H1 (cell line): ENCODE results near the gene TWIST2. TPM values are rescaled to one million over a fixed set of nuclear protein-coding genes. Genes with fewer than 3 reads are reported as not detected.

Source experiments
- CTCF ChIA-PET: fragments of 300-600 bp; sonication (Branson Sonifier 250); formaldehyde crosslinking; loops from one replicate; lab custom pipeline; 2021; ENCODE audit not compliant: partially characterized antibody; lab: Charles Lee
- POLR2A ChIA-PET: fragments of 300-600 bp; sonication (Branson Sonifier 250); formaldehyde crosslinking; loops from one replicate; lab custom pipeline; 2021; ENCODE audit warnings: inconsistent platforms; ENCODE audit not compliant: partially characterized antibody; lab: Charles Lee
- DNase-seq, 2 experiments: peaks; one replicate each; pipeline versions ENCODE4 v3.0.0 to v3.0.0-alpha.2; 2010 to 2022; ENCODE audit warnings: low spot score in 2 of 2, low read depth in 1 of 2, mixed read lengths in 1 of 2
- FAIRE-seq: peaks from 2 replicates; lab custom pipeline; 2011; peaks lifted over from hg19 to GRCh38; lab: Jason Lieb, UNC
- H2AFZ ChIP-seq: 2 replicates; pipeline ENCODE4 v1.8.1; 2012; ENCODE audit warnings: low read length, inconsistent platforms
- H2AK5ac ChIP-seq: 2 replicates; pipeline ENCODE4 v1.6.1; 2013; ENCODE audit warnings: low read depth, low read length
- H2BK120ac ChIP-seq: replicated peaks from 2 replicates; pipeline ENCODE3; 2013; ENCODE audit warnings: low read depth, low read length, inconsistent platforms
- H2BK12ac ChIP-seq: 2 replicates; pipeline ENCODE4 v1.6.1; 2013; ENCODE audit warnings: low read depth, low read length
- H2BK15ac ChIP-seq: 2 replicates; pipeline ENCODE4 v1.6.1; 2013; ENCODE audit warnings: low read length
- H2BK20ac ChIP-seq: 2 replicates; pipeline ENCODE4 v1.6.1; 2013; ENCODE audit warnings: low read length
- H2BK5ac ChIP-seq: 2 replicates; pipeline ENCODE4 v1.6.1; 2013; ENCODE audit warnings: low read depth, low read length
- H3K14ac ChIP-seq: 2 replicates; pipeline ENCODE4 v1.6.1; 2013; ENCODE audit warnings: inconsistent platforms; ENCODE audit not compliant: insufficient read length
- H3K18ac ChIP-seq: 2 replicates; pipeline ENCODE4 v1.6.1; 2013; ENCODE audit warnings: low read length; ENCODE audit errors: extremely low read depth
- H3K23ac ChIP-seq: 2 replicates; pipeline ENCODE4 v1.6.1; 2013; ENCODE audit warnings: inconsistent platforms; ENCODE audit not compliant: insufficient read length
- H3K23me2 ChIP-seq: 2 replicates; pipeline ENCODE4 v1.6.1; 2013; ENCODE audit warnings: low read depth, low read length
- H3K27ac ChIP-seq: 2 replicates; pipeline ENCODE4 v1.6.1; 2011; ENCODE audit warnings: low read depth, low read length, inconsistent platforms
- H3K27me3 ChIP-seq, 4 experiments: replicated peaks in 1 of 4; 1 replicate in 1 of 4; 2 replicates in 3 of 4; pipeline versions ENCODE4 v1.6.1 to v1.8.1; 2011 to 2013; ENCODE audit warnings: low read length in 3 of 4, mild to moderate bottlenecking in 3 of 4, inconsistent platforms in 2 of 4, mixed read lengths in 2 of 4, moderate library complexity in 1 of 4; ENCODE audit not compliant: control insufficient read depth in 3 of 4, insufficient read depth in 3 of 4; ENCODE audit errors: extremely low read depth in 1 of 4
- H3K36me3 ChIP-seq, 4 experiments: 2 replicates each; pipeline versions ENCODE4 v1.6.1 to v1.8.1; 2011 to 2013; ENCODE audit warnings: mild to moderate bottlenecking in 4 of 4, low read length in 3 of 4, moderate library complexity in 2 of 4, control low read depth in 1 of 4, inconsistent platforms in 1 of 4; ENCODE audit not compliant: insufficient read depth in 4 of 4, control insufficient read depth in 2 of 4
- H3K4ac ChIP-seq: replicated peaks from 2 replicates; pipeline ENCODE3; 2013; ENCODE audit warnings: low read length, low read depth, mixed read lengths, inconsistent platforms; ENCODE audit not compliant: insufficient read length
- H3K4me1 ChIP-seq, 4 experiments: replicated peaks in 1 of 4; 1 replicate in 1 of 4; 2 replicates in 3 of 4; pipeline versions ENCODE4 v1.6.1 to v1.8.1; 2011 to 2013; ENCODE audit warnings: low read length in 3 of 4, inconsistent platforms in 2 of 4, mixed read lengths in 1 of 4; ENCODE audit not compliant: insufficient read depth in 4 of 4, control insufficient read depth in 3 of 4
- H3K4me2 ChIP-seq, 2 experiments: 2 replicates each; pipeline versions ENCODE4 v1.6.1 to v1.8.1; 2011 to 2013; ENCODE audit warnings: low read depth in 2 of 2, low read length in 2 of 2, control low read depth in 1 of 2, inconsistent platforms in 1 of 2, mild to moderate bottlenecking in 1 of 2; ENCODE audit not compliant: insufficient read depth in 1 of 2
- H3K4me3 ChIP-seq, 4 experiments: fragments of 200-600, 300-600 bp in 1 of 4; sonication (generic), shearing (Covaris generic), sonication (Bioruptor Twin) in 1 of 4; 2 replicates each; pipeline versions ENCODE4 v1.5.1 to v1.8.1; 2011 to 2016; ENCODE audit warnings: low read length in 4 of 4, low read depth in 3 of 4, control low read depth in 2 of 4, inconsistent platforms in 2 of 4, mild to moderate bottlenecking in 2 of 4, mixed read lengths in 1 of 4, moderate library complexity in 1 of 4; ENCODE audit not compliant: insufficient read depth in 2 of 4; ENCODE audit errors: extremely low read depth in 1 of 4
- H3K56ac ChIP-seq: replicated peaks from 2 replicates; pipeline ENCODE3; 2013; ENCODE audit warnings: low read depth, mild to moderate bottlenecking, mixed read lengths, low read length, inconsistent platforms; ENCODE audit not compliant: insufficient read length
- H3K79me1 ChIP-seq: 2 replicates; pipeline ENCODE4 v1.6.1; 2013; ENCODE audit warnings: low read depth, low read length, control low read depth
- H3K79me2 ChIP-seq, 2 experiments: 2 replicates each; pipeline versions ENCODE4 v1.6.1 to v1.8.1; 2012 to 2013; ENCODE audit warnings: low read length in 2 of 2, mild to moderate bottlenecking in 2 of 2, inconsistent platforms in 1 of 2; ENCODE audit not compliant: insufficient read depth in 2 of 2, control insufficient read depth in 1 of 2
- H3K9ac ChIP-seq, 4 experiments: replicated peaks in 1 of 4; 1 replicate in 1 of 4; 2 replicates in 3 of 4; pipeline versions ENCODE4 v1.6.1 to v1.8.1; 2011 to 2013; ENCODE audit warnings: low read depth in 3 of 4, low read length in 3 of 4, control low read depth in 2 of 4, mild to moderate bottlenecking in 2 of 4, moderate library complexity in 2 of 4, inconsistent platforms in 1 of 4; ENCODE audit errors: extremely low read depth in 1 of 4
- H3K9me3 ChIP-seq, 2 experiments: 2 replicates each; pipeline versions ENCODE4 v1.6.1 to v1.8.1; 2012 to 2013; ENCODE audit warnings: mild to moderate bottlenecking in 2 of 2, moderate library complexity in 2 of 2, control low read depth in 1 of 2, inconsistent platforms in 1 of 2, low read depth in 1 of 2, low read length in 1 of 2, mixed read lengths in 1 of 2; ENCODE audit not compliant: insufficient read depth in 2 of 2
- H4K20me1 ChIP-seq, 2 experiments: replicated peaks in 1 of 2; 2 replicates each; pipeline versions ENCODE3 to v1.8.1; 2011 to 2013; ENCODE audit warnings: inconsistent platforms in 2 of 2, low read length in 2 of 2, mild to moderate bottlenecking in 1 of 2; ENCODE audit not compliant: insufficient read depth in 2 of 2, control insufficient read depth in 1 of 2
- H4K5ac ChIP-seq: 2 replicates; pipeline ENCODE4 v1.6.1; 2013; ENCODE audit warnings: low read length, low read depth, mixed read lengths, inconsistent platforms; ENCODE audit not compliant: insufficient read length
- H4K8ac ChIP-seq: 2 replicates; pipeline ENCODE4 v1.8.0; 2013; ENCODE audit warnings: mild to moderate bottlenecking, moderate library complexity, low read length, inconsistent platforms; ENCODE audit not compliant: insufficient read depth; ENCODE audit errors: extremely low read depth
- H4K91ac ChIP-seq: replicated peaks from 2 replicates; pipeline ENCODE3; 2013; ENCODE audit warnings: low read length, mixed read lengths, inconsistent platforms; ENCODE audit not compliant: insufficient read length
- WGBS, 2 experiments: shearing (Covaris generic) in 1 of 2; methylation state at CpG; one replicate each; pipeline versions ENCODE4 v1.1.6 to v1.1.7; 2013 to 2015; ENCODE audit warnings: low lambda C conversion rate in 2 of 2, mixed read lengths in 2 of 2, inconsistent platforms in 1 of 2, low coverage in 1 of 2, missing lambda C conversion rate in 1 of 2; ENCODE audit not compliant: insufficient replicate concordance in 2 of 2, insufficient coverage in 1 of 2, insufficient read length in 1 of 2; ENCODE audit errors: extremely low coverage in 1 of 2, missing lambda C conversion rate in 1 of 2; 5-methylcytosine and 5-hydroxymethylcytosine counted together
- polyA plus RNA-seq, 7 experiments: library from polyadenylated mRNA; depleted of rRNA in 3 of 7; stranded (reverse) in 5 of 7; unstranded in 2 of 7; fragments of >200 nt in 5 of 7; fragments of 200-250 nt in 2 of 7; gene quantifications; 1 replicate in 5 of 7; 2 replicates in 1 of 7; 4 replicates in 1 of 7; pipeline versions ENCODE4 v1.2.1 to v1.2.3, GENCODE V29; 2011 to 2013; ENCODE audit warnings: missing spikeins in 2 of 7, mixed read lengths in 2 of 7
- total RNA-seq: library from RNA; stranded (reverse); fragmentation: NEBNext Ultra II Directional; extraction: Animal tissue kit (Norgen Biotek cat#: 25700); gene quantifications from 2 replicates; pipeline ENCODE4 v1.2.1, GENCODE V29; 2021

Gene TWIST2
- total and polyA plus RNA-seq, 2 of the 8 experiments (the other 6 are each of a cell fraction or from before 2014, with no cell fraction given), result 2.6 to 4.3 TPM

GRCh38 chr2:238883421-238883901 is 35.6 kb downstream of the TWIST2 start:
- Histone ChIP-seq H3K4ac (no peak overlapping the region), H4K8ac (no peak overlapping the region)

More at GRCh38 chr2:238883421-238883901, 35.6 kb downstream of the TWIST2 start:
- H3K4me2 ChIP-seq, result no peak overlapping the region
- no peaks in the 10 kb centered on the region for H4K20me1 ChIP-seq
- H3K4me3 ChIP-seq, result no peak overlapping the region
- no peaks in the 10 kb centered on the region for H3K4me1 ChIP-seq
- H2AFZ ChIP-seq, result no peak overlapping the region
- H2AK5ac ChIP-seq, result no peak overlapping the region
- no peak overlapping the region for H2BK20ac ChIP-seq
- H4K5ac ChIP-seq, result no peak overlapping the region
- no peak overlapping the region for H3K27ac ChIP-seq
- H3K27me3 ChIP-seq, result no peaks in the 10 kb centered on the region
- H3K79me2 ChIP-seq, result no peaks in the 10 kb centered on the region
- H2BK120ac ChIP-seq, result no peak overlapping the region
- ChIA-PET POLR2A (no interaction called here), CTCF (no interaction called here)
- H3K36me3 ChIP-seq, result no peaks in the 10 kb centered on the region
- no peak overlapping the region for H3K56ac ChIP-seq
- no peak for DNase-seq
- H2BK5ac ChIP-seq, result no peak overlapping the region
- H3K18ac ChIP-seq, result no peak overlapping the region
- no peaks in the 10 kb centered on the region for H3K9me3 ChIP-seq
- no peak overlapping the region for H2BK12ac ChIP-seq
- WGBS, 2 experiments, result 90% methylated on average over 9 of the region's 9 CpGs; no CpG with 5 or more reads in 1 of the 2 experiments
- H3K79me1 ChIP-seq, result no peaks in the 10 kb centered on the region
- FAIRE-seq, result no peak
- H3K23ac ChIP-seq, result no peak overlapping the region
- no peak overlapping the region for H3K9ac ChIP-seq
- H3K14ac ChIP-seq, result no peak overlapping the region
- no peak overlapping the region for H2BK15ac ChIP-seq
- H4K91ac ChIP-seq, result no peak overlapping the region
- no peaks in the 10 kb centered on the region for H3K23me2 ChIP-seq
